K562 (cell line): ENCODE data around the gene TMEM43. TPM values are rescaled to one million over a fixed set of nuclear protein-coding genes. Genes with fewer than 3 reads are reported as not detected.

Experiments used
- CBX3 ChIP-seq, 2 experiments: IDR thresholded peaks; 1 replicate in 1 of 2; 2 replicates in 1 of 2; pipeline ENCODE4 v1.6.1; 2012; ENCODE audit warnings: inconsistent platforms in 2 of 2, low read length in 2 of 2, borderline replicate concordance in 1 of 2, control low read depth in 1 of 2
- CSDE1 ChIP-seq, 2 experiments: fragments of 450-650 bp; IDR thresholded peaks; 2 replicates each; pipeline ENCODE4 v1.6.1; 2016; ENCODE audit warnings: mild to moderate bottlenecking in 1 of 2
- HMG20B ChIP-seq: fragments of 250-450 bp; sonication (Bioruptor Pico); IDR thresholded peaks from 2 replicates; pipeline ENCODE4 v1.5.0; 2021; ENCODE audit warnings: mild to moderate bottlenecking
- ID3 ChIP-seq, 2 experiments: fragments of 250-450 bp in 1 of 2; fragments of 450-650 bp in 1 of 2; sonication (Bioruptor Pico) in 1 of 2; IDR thresholded peaks; 2 replicates each; pipeline versions ENCODE4 v1.6.1 to v1.8.0; 2016 to 2021; ENCODE audit warnings: mild to moderate bottlenecking in 2 of 2, moderate library complexity in 2 of 2, missing compliant biosample characterization in 1 of 2, missing genetic modification characterization in 1 of 2
- KLF10 ChIP-seq: fragments of 250-450 bp; sonication (Bioruptor Pico); IDR thresholded peaks from 2 replicates; pipeline ENCODE4 v1.6.1; 2021; ENCODE audit warnings: matching md5 sums
- MIER1 ChIP-seq: fragments of 450-650 bp; IDR thresholded peaks from 2 replicates; pipeline ENCODE4 v1.6.1; 2016; ENCODE audit warnings: antibody characterized with exemption, mild to moderate bottlenecking, low read depth
- NBN ChIP-seq: fragments of 450-650 bp; IDR thresholded peaks from 2 replicates; pipeline ENCODE4 v1.6.1; 2016; ENCODE audit warnings: low read depth, mild to moderate bottlenecking
- NR2C1 ChIP-seq, 2 experiments: fragments of 450-650 bp; IDR thresholded peaks; 2 replicates each; pipeline ENCODE4 v1.6.1; 2017; ENCODE audit warnings: mild to moderate bottlenecking in 2 of 2, antibody characterized with exemption in 1 of 2, inconsistent platforms in 1 of 2, missing compliant biosample characterization in 1 of 2, missing genetic modification characterization in 1 of 2
- POLR2B ChIP-seq: fragments of 450-650 bp; IDR thresholded peaks from 2 replicates; pipeline ENCODE4 v1.6.1; 2018; ENCODE audit warnings: low read depth; ENCODE audit not compliant: partially characterized antibody
- SMAD4 ChIP-seq: fragments of 250-450 bp; sonication (Bioruptor Pico); conservative IDR thresholded peaks from 2 replicates; pipeline ENCODE4 v1.8.0; 2021; ENCODE audit warnings: inconsistent platforms, mild to moderate bottlenecking, moderate library complexity
- ZBTB9 ChIP-seq: fragments of 450-650 bp; formaldehyde crosslinking; IDR thresholded peaks from 2 replicates; pipeline ENCODE4 v1.4.0; 2020; ENCODE audit warnings: mild to moderate bottlenecking, moderate library complexity
- ZC3H4 ChIP-seq: sonication (generic); formaldehyde crosslinking; IDR thresholded peaks from 2 replicates; pipeline ENCODE4 v1.9.0; 2021; ENCODE audit warnings: missing genetic modification reagents, borderline replicate concordance
- ZNF561 ChIP-seq: fragments of 450-650 bp; formaldehyde crosslinking; conservative IDR thresholded peaks from 2 replicates; pipeline ENCODE4 v1.4.0; 2020; ENCODE audit warnings: mild to moderate bottlenecking, moderate library complexity
- polyA plus RNA-seq, 8 experiments: library from polyadenylated mRNA; depleted of rRNA in 4 of 8; stranded (reverse) in 5 of 8; unstranded in 3 of 8; fragments of >200 nt; fragmentation: Nextera tagmentation in 2 of 8; fragmentation: Illumina TruSeq in 1 of 8; extraction: Ambion mirVana in 2 of 8; extraction: Trizol in 1 of 8; gene quantifications; 2 replicates each; pipeline versions ENCODE4 v1.2.1 to v1.2.3, GENCODE V29; 2011 to 2014; ENCODE audit warnings: inconsistent platforms in 1 of 8, missing spikeins in 1 of 8
- total RNA-seq, 7 experiments: library from RNA; depleted of rRNA in 6 of 7; stranded (reverse); fragments of >200 nt in 6 of 7; fragmentation: Illumina TruSeq in 2 of 7; extraction: Trizol in 2 of 7; gene quantifications; 2 replicates each; pipeline versions ENCODE4 v1.2.1 to v1.2.3, GENCODE V29; 2011 to 2021; ENCODE audit warnings: low replicate concordance in 1 of 7
- TF ChIP-seq, protein P1 (sequence below): IDR thresholded peaks from 2 replicates; pipeline ENCODE4 v1.6.1; 2016; ENCODE audit warnings: missing genetic modification characterization, missing compliant biosample characterization
- TF ChIP-seq, protein P2 (sequence below): sonication (generic); formaldehyde crosslinking; IDR thresholded peaks from 2 replicates; pipeline ENCODE4 v1.8.1; 2023; ENCODE audit warnings: missing genetic modification reagents, mild to moderate bottlenecking, borderline replicate concordance

TMEM43 gene
- total and polyA plus RNA-seq, 9 of the 15 experiments (the other 6 are each of a cell fraction or from before 2014, with no cell fraction given), result 16.7 to 46.1 (median 35.7) TPM

GRCh38 chr3:14120111-14120920, 4.5 kb upstream of the TMEM43 start (continued):
- TF ChIP-seq NR2C1 (IDR thresholded peaks at IDR 0.05), result no peak
- 0 out of 2 replicates have a peak, but pooled peaks have one; percentile 18 for TF ChIP-seq NR2C1 (tag; IDR thresholded peaks at IDR 0.05)
- TF ChIP-seq KLF10, result no peak
- TF ChIP-seq, protein P1, sequence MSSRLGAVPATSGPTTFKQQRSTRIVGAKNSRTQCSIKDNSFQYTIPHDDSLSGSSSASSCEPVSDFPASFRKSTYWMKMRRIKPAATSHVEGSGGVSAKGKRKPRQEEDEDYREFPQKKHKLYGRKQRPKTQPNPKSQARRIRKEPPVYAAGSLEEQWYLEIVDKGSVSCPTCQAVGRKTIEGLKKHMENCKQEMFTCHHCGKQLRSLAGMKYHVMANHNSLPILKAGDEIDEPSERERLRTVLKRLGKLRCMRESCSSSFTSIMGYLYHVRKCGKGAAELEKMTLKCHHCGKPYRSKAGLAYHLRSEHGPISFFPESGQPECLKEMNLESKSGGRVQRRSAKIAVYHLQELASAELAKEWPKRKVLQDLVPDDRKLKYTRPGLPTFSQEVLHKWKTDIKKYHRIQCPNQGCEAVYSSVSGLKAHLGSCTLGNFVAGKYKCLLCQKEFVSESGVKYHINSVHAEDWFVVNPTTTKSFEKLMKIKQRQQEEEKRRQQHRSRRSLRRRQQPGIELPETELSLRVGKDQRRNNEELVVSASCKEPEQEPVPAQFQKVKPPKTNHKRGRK (tag), result no peak
- TF ChIP-seq ID3 (CRISPR knock-in tag; IDR thresholded peaks at IDR 0.05), result no peak
- peak; percentile 39; the same call in 1 of the 2 replicates for TF ChIP-seq ID3 (tag; IDR thresholded peaks at IDR 0.05)
- no peak for TF ChIP-seq ZBTB9 (CRISPR knock-in tag)
- TF ChIP-seq ZNF561 (CRISPR knock-in tag), result no peak
- no peak for TF ChIP-seq HMG20B (CRISPR knock-in tag)
- TF ChIP-seq MIER1, result peak; percentile 43; the same call in 1 of the 2 replicates
- TF ChIP-seq POLR2B, result peak; percentile 19
- no peak for TF ChIP-seq ZC3H4 (CRISPR knock-in tag)
- 0 out of 4 replicates have a peak, but pooled peaks of 1 of the 2 experiments have one; percentile 30 for TF ChIP-seq CSDE1 (IDR thresholded peaks at IDR 0.05)
- peak; percentile 26; the same call in 1 of the 2 replicates for TF ChIP-seq NBN
- peak in 1 of 2 experiments; percentile 98; a peak in 2 of 3 replicates for TF ChIP-seq CBX3 (IDR thresholded peaks at IDR 0.05; ENCODE audit: borderline replicate concordance in 1 of 2, low read length in 2 of 2)
- TF ChIP-seq, protein P2, sequence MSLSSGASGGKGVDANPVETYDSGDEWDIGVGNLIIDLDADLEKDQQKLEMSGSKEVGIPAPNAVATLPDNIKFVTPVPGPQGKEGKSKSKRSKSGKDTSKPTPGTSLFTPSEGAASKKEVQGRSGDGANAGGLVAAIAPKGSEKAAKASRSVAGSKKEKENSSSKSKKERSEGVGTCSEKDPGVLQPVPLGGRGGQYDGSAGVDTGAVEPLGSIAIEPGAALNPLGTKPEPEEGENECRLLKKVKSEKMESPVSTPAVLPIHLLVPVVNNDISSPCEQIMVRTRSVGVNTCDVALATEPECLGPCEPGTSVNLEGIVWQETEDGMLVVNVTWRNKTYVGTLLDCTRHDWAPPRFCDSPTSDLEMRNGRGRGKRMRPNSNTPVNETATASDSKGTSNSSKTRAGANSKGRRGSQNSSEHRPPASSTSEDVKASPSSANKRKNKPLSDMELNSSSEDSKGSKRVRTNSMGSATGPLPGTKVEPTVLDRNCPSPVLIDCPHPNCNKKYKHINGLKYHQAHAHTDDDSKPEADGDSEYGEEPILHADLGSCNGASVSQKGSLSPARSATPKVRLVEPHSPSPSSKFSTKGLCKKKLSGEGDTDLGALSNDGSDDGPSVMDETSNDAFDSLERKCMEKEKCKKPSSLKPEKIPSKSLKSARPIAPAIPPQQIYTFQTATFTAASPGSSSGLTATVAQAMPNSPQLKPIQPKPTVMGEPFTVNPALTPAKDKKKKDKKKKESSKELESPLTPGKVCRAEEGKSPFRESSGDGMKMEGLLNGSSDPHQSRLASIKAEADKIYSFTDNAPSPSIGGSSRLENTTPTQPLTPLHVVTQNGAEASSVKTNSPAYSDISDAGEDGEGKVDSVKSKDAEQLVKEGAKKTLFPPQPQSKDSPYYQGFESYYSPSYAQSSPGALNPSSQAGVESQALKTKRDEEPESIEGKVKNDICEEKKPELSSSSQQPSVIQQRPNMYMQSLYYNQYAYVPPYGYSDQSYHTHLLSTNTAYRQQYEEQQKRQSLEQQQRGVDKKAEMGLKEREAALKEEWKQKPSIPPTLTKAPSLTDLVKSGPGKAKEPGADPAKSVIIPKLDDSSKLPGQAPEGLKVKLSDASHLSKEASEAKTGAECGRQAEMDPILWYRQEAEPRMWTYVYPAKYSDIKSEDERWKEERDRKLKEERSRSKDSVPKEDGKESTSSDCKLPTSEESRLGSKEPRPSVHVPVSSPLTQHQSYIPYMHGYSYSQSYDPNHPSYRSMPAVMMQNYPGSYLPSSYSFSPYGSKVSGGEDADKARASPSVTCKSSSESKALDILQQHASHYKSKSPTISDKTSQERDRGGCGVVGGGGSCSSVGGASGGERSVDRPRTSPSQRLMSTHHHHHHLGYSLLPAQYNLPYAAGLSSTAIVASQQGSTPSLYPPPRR, result no peak
- TF ChIP-seq SMAD4 (CRISPR knock-in tag), result no peak
